GM21526 (cell line): ENCODE data around the gene ASIC1.
"Not testable (repeated sequence)": the region's sequence is repeated elsewhere in the genome, so short reads cannot be mapped to it uniquely, and the experiment has no call there.

Experiments used
- ATAC-seq: cut with Tn5 transposase; IDR thresholded peaks from one replicate; pipeline ENCODE4 v1.9.1; 2021; ENCODE audit warnings: moderate library complexity; ENCODE audit not compliant: unreplicated experiment, low FRiP score

ASIC1 gene

GRCh38 chr12:50057000-50057841 is at the start of gene ASIC1:
TSS of gene ASIC1 (plus strand) at chr12:50057596. CDS start at chr12:50058767, 1,171 bp downstream.
- no peak for ATAC-seq

GRCh38 chr12:50013361-50014147 is 43.8 kb upstream of the ASIC1 start:
- no peak for ATAC-seq

- no peak for ATAC-seq
These were observed 43.1 kb upstream of the ASIC1 start for GRCh38 chr12:50014342-50014741.

- no peak for ATAC-seq
These were observed 40.6 kb upstream of the ASIC1 start for GRCh38 chr12:50016501-50017475.

- ATAC-seq = no peak
These were observed 39.8 kb upstream of the ASIC1 start for GRCh38 chr12:50017641-50018040.

GRCh38 chr12:50018154-50018553 is 39.2 kb upstream of the ASIC1 start:
- ATAC-seq = no peak

GRCh38 chr12:50018968-50019367 is 38.4 kb upstream of the ASIC1 start:
- ATAC-seq = no peak

- no peak for ATAC-seq
These were observed 37.9 kb upstream of the ASIC1 start for GRCh38 chr12:50019524-50019923.

- ATAC-seq = no peak
These were observed 36.4 kb upstream of the ASIC1 start for GRCh38 chr12:50021031-50021430.

- no peak for ATAC-seq
These were observed 34.5 kb upstream of the ASIC1 start for GRCh38 chr12:50022903-50023302.

- ATAC-seq = no peak
These were observed 33.2 kb upstream of the ASIC1 start for GRCh38 chr12:50024227-50024626.

GRCh38 chr12:50024805-50025186 is 32.6 kb upstream of the ASIC1 start:
- ATAC-seq = peak; percentile 27

GRCh38 chr12:50025187-50026059 is 32.0 kb upstream of the ASIC1 start, which contains the start of gene RACGAP1:
TSS of gene RACGAP1 (minus strand) at chr12:50025494. CDS start at chr12:50016715, 8,779 bp downstream.
- ATAC-seq = peak; percentile 90

GRCh38 chr12:50026691-50027090 is 30.7 kb upstream of the ASIC1 start:
- ATAC-seq = no peak

GRCh38 chr12:50030449-50030848 is 26.9 kb upstream of the ASIC1 start:
- not testable (repeated sequence) for ATAC-seq

GRCh38 chr12:50032515-50032853 is 24.9 kb upstream of the ASIC1 start:
- no peak for ATAC-seq

GRCh38 chr12:50032854-50033581 is 24.4 kb upstream of the ASIC1 start:
- ATAC-seq = no peak

GRCh38 chr12:50038336-50038735 is 19.1 kb upstream of the ASIC1 start:
- no peak for ATAC-seq
